WERI-Rb-1 (cell line): ENCODE data around the gene TINCR.

Experiments
- DNase-seq: peaks from one replicate; pipeline ENCODE4 v3.0.0-alpha.2; 2020
- H3K27ac ChIP-seq: fragments of 250-450 bp; sonication (Bioruptor Pico); 2 replicates; pipeline ENCODE4 v1.5.1; 2020; ENCODE audit warnings: mild to moderate bottlenecking, moderate library complexity
- H3K27me3 ChIP-seq: fragments of 250-450 bp; sonication (Bioruptor Pico); 2 replicates; pipeline ENCODE4 v1.5.1; 2021; ENCODE audit warnings: mild to moderate bottlenecking, low read depth, moderate library complexity; ENCODE audit not compliant: insufficient read depth, severe bottlenecking
- H3K36me3 ChIP-seq: fragments of 250-450 bp; sonication (Bioruptor Pico); 2 replicates; pipeline ENCODE4 v1.5.1; 2020; ENCODE audit warnings: mild to moderate bottlenecking, moderate library complexity
- H3K4me3 ChIP-seq: 2 replicates; pipeline ENCODE4 v1.5.1; 2011; ENCODE audit warnings: low read depth, mild to moderate bottlenecking, control low read depth, low read length
- H3K9me3 ChIP-seq: fragments of 250-450 bp; sonication (Bioruptor Pico); 2 replicates; pipeline ENCODE4 v1.5.1; 2021; ENCODE audit warnings: mild to moderate bottlenecking, moderate library complexity; ENCODE audit not compliant: severe bottlenecking
- CTCF ChIP-seq: IDR thresholded peaks from 2 replicates; pipeline ENCODE4 v1.5.1; 2011; ENCODE audit warnings: low read depth, mild to moderate bottlenecking, control low read depth, inconsistent platforms, low read length

Gene TINCR

GRCh38 chr19:5587661-5588060 is 19.9 kb upstream of the TINCR start:
- Histone ChIP-seq H3K9me3 (no peaks in the 10 kb centered on the region), H3K36me3 (peaks cover 68% of the 10 kb centered on the region), H3K4me3 (no peak overlapping the region), H3K27ac (no peak overlapping the region), H3K27me3 (no peaks in the 10 kb centered on the region)
- no peak for TF ChIP-seq CTCF
- no peak for DNase-seq

GRCh38 chr19:5587071-5587455 is 19.3 kb upstream of the TINCR start:
- Histone ChIP-seq H3K36me3 (peaks cover 62% of the 10 kb centered on the region), H3K27me3 (no peaks in the 10 kb centered on the region), H3K4me3 (no peak overlapping the region), H3K27ac (no peak overlapping the region), H3K9me3 (no peaks in the 10 kb centered on the region)
- no peak for DNase-seq
- TF ChIP-seq CTCF, result no peak

- H3K4me3 ChIP-seq, result no peak overlapping the region
- no peak for DNase-seq
- no peaks in the 10 kb centered on the region for H3K27me3 ChIP-seq
- TF ChIP-seq CTCF, result no peak
- no peaks in the 10 kb centered on the region for H3K9me3 ChIP-seq
- peaks cover 56% of the 10 kb centered on the region for H3K36me3 ChIP-seq
- H3K27ac ChIP-seq, result no peak overlapping the region
These were observed 18.7 kb upstream of the TINCR start for GRCh38 chr19:5586300-5587070.

GRCh38 chr19:5585461-5586299 is 17.9 kb upstream of the TINCR start:
- TF ChIP-seq CTCF, result no peak
- Histone ChIP-seq H3K9me3 (no peaks in the 10 kb centered on the region), H3K27me3 (no peaks in the 10 kb centered on the region), H3K36me3 (peaks cover 50% of the 10 kb centered on the region), H3K4me3 (no peak overlapping the region), H3K27ac (no peak overlapping the region)
- DNase-seq, result peak; percentile 51

- TF ChIP-seq CTCF, result no peak
- Histone ChIP-seq H3K27me3 (no peaks in the 10 kb centered on the region), H3K36me3 (peaks cover 9% of the 10 kb centered on the region), H3K9me3 (no peaks in the 10 kb centered on the region), H3K27ac (no peak overlapping the region), H3K4me3 (no peak overlapping the region)
- no peak for DNase-seq
These were observed 12.4 kb upstream of the TINCR start for GRCh38 chr19:5580161-5580571.
